GM12873 (cell line): ENCODE data around the gene ARHGEF25.

Experiments used
- CTCF ChIP-seq: IDR thresholded peaks from 2 replicates; pipeline ENCODE4 v1.5.1; 2012; ENCODE audit warnings: low read depth, mild to moderate bottlenecking, moderate library complexity, low read length, control low read depth; ENCODE audit not compliant: insufficient read depth; ENCODE audit errors: missing control alignments

Gene ARHGEF25

GRCh38 chr12:57658890-57659289 is 47.7 kb downstream of the ARHGEF25 start:
- no peak for TF ChIP-seq CTCF

GRCh38 chr12:57661376-57661775 is 50.1 kb downstream of the ARHGEF25 start:
- TF ChIP-seq CTCF, result no peak
